DND-41 (cell line): ENCODE measurements around the gene KIF1C.
A peak's percentile ranks its signal among the peaks of the same experiment; 100 is the strongest.

Experiments used
- ATAC-seq: fragments of 200-7000 bp; cut with Tn5 transposase; 3 replicates; pipeline ENCODE4 v1.9.1; 2021; ENCODE audit warnings: low read depth; ENCODE audit not compliant: insufficient read depth
- DNase-seq: peaks from one replicate; pipeline ENCODE4 v3.0.0-alpha.2; 2020
- H2AFZ ChIP-seq: 2 replicates; pipeline ENCODE4 v1.6.0; 2012; ENCODE audit warnings: low read depth, low read length
- H3K27ac ChIP-seq: 2 replicates; pipeline ENCODE4 v1.5.1; 2012; ENCODE audit warnings: low read length, inconsistent platforms
- H3K27me3 ChIP-seq: fragments of 200-600 bp; sonication (generic); 2 replicates; pipeline ENCODE4 v1.6.0; 2012; ENCODE audit warnings: low read length, mild to moderate bottlenecking, inconsistent platforms; ENCODE audit not compliant: insufficient read depth, poor library complexity
- H3K36me3 ChIP-seq: 2 replicates; pipeline ENCODE4 v1.5.1; 2012; ENCODE audit warnings: low read length, inconsistent platforms; ENCODE audit not compliant: insufficient read depth
- H3K4me1 ChIP-seq: 2 replicates; pipeline ENCODE4 v1.5.1; 2012; ENCODE audit warnings: mild to moderate bottlenecking, low read length; ENCODE audit not compliant: insufficient read depth
- H3K4me2 ChIP-seq: 2 replicates; pipeline ENCODE4 v1.6.0; 2012; ENCODE audit warnings: mild to moderate bottlenecking, moderate library complexity, low read length, inconsistent platforms; ENCODE audit not compliant: insufficient read depth
- H3K4me3 ChIP-seq, 2 experiments: fragments of 200-600 bp in 1 of 2; shearing (Covaris generic) in 1 of 2; 2 replicates each; pipeline ENCODE4 v1.5.1; 2012 to 2016; ENCODE audit warnings: inconsistent platforms in 2 of 2, low read length in 2 of 2, mild to moderate bottlenecking in 2 of 2, low read depth in 1 of 2, moderate library complexity in 1 of 2
- H3K79me2 ChIP-seq: 2 replicates; pipeline ENCODE4 v1.6.0; 2012; ENCODE audit warnings: low read length, inconsistent platforms; ENCODE audit not compliant: insufficient read depth
- H3K9ac ChIP-seq: 2 replicates; pipeline ENCODE4 v1.6.0; 2012; ENCODE audit warnings: low read depth, mild to moderate bottlenecking, inconsistent platforms, low read length, moderate library complexity
- H3K9me3 ChIP-seq: 2 replicates; pipeline ENCODE4 v1.5.1; 2012; ENCODE audit warnings: low read length, moderate library complexity, mild to moderate bottlenecking, inconsistent platforms; ENCODE audit not compliant: insufficient read depth, severe bottlenecking
- H4K20me1 ChIP-seq: 2 replicates; pipeline ENCODE4 v1.6.0; 2012; ENCODE audit warnings: low read length; ENCODE audit not compliant: insufficient read depth
- EZH2 ChIP-seq: IDR thresholded peaks from 3 replicates; pipeline ENCODE4 v1.6.1; 2012; ENCODE audit warnings: borderline replicate concordance, low read depth, mild to moderate bottlenecking, moderate library complexity, low read length, inconsistent platforms; ENCODE audit not compliant: severe bottlenecking
- TF ChIP-seq, protein P1 (sequence below): IDR thresholded peaks from 2 replicates; pipeline ENCODE4 v1.5.1; 2012; ENCODE audit warnings: borderline replicate concordance, low read length, moderate library complexity, mild to moderate bottlenecking; ENCODE audit not compliant: poor library complexity, severe bottlenecking; ENCODE audit errors: extremely low read depth

Gene KIF1C

DNA sequence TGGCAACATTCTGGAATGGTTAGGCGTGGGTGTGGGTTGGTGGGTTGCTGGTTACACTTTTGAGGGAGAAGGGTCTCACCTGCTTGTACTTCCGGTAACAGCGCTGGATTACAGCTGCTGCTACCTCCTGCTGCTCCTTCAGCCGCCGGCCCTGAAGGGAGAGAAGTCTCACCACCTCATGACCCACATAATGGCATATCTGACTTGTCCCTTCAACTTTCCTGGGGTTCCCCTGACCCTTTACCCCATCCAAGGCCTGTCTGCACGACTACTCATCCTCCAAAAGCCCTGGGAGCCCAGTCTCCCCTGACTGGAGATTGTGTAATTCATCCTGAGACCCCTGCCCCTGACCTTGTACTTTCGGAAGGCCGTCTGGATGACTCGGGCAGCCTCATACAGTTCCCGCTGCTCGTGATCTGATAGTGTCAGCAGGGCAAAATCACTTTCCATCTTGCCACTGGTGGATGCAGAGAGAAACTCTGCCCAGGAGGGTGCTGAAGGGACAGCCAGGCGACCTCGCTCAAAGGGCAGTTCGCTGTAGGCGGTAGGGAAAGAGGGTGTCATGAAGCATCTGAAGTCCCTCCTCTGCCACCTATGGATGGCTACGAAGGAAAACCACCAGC, 28.1 kb upstream of the KIF1C start:
- Histone ChIP-seq H3K9ac (peak overlapping the region; percentile 87; the same call in 1 of the 2 replicates), H3K9me3 (no peaks in the 10 kb centered on the region), H4K20me1 (peaks cover 4% of the 10 kb centered on the region), H3K27ac (peak overlapping the region; percentile 53; the same call in 1 of the 2 replicates), H3K4me3 (no peak overlapping the region), H3K4me1 (peaks cover 32% of the 10 kb centered on the region), H3K36me3 (peaks cover 58% of the 10 kb centered on the region), H3K4me2 (peak overlapping the region; percentile 99), H2AFZ (no peak overlapping the region), H3K79me2 (peaks cover 35% of the 10 kb centered on the region), H3K27me3 (no peaks in the 10 kb centered on the region)
- TF ChIP-seq, protein P1, sequence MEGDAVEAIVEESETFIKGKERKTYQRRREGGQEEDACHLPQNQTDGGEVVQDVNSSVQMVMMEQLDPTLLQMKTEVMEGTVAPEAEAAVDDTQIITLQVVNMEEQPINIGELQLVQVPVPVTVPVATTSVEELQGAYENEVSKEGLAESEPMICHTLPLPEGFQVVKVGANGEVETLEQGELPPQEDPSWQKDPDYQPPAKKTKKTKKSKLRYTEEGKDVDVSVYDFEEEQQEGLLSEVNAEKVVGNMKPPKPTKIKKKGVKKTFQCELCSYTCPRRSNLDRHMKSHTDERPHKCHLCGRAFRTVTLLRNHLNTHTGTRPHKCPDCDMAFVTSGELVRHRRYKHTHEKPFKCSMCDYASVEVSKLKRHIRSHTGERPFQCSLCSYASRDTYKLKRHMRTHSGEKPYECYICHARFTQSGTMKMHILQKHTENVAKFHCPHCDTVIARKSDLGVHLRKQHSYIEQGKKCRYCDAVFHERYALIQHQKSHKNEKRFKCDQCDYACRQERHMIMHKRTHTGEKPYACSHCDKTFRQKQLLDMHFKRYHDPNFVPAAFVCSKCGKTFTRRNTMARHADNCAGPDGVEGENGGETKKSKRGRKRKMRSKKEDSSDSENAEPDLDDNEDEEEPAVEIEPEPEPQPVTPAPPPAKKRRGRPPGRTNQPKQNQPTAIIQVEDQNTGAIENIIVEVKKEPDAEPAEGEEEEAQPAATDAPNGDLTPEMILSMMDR, result no peak
- no peak for TF ChIP-seq EZH2
- ATAC-seq, result no peak
- DNase-seq, result no peak

DNA sequence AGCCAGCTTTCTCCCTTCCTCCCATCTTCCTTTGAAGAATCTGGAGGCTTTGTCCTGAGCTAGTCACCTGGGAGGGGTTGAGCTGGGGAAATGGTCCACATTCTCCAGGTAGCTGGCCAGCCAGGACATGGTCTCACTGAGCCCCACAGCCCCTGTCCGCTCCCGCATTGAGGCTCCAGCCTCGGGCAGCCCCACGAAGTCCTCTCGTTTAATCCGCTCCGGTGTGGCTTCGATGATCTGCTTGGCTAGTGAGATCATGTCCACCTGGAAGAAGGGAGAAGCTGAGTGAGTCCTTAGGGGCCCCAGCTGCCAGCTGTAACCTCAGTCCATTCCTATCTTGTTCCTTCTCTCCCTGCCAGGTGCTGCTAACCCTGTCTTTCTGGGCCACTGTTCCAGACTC, 27.5 kb upstream of the KIF1C start:
- peaks cover 64% of the 10 kb centered on the region for H3K36me3 ChIP-seq
- no peak overlapping the region for H2AFZ ChIP-seq
- H3K27me3 ChIP-seq, result no peaks in the 10 kb centered on the region
- TF ChIP-seq, protein P1, result no peak
- no peak for TF ChIP-seq EZH2
- H4K20me1 ChIP-seq, result peaks cover 4% of the 10 kb centered on the region
- no peaks in the 10 kb centered on the region for H3K9me3 ChIP-seq
- ATAC-seq (no peak), DNase-seq (no peak)
- H3K79me2 ChIP-seq, result peaks cover 34% of the 10 kb centered on the region
- H3K4me1 ChIP-seq, result peaks cover 32% of the 10 kb centered on the region
- no peak overlapping the region for H3K27ac ChIP-seq
- no peak overlapping the region for H3K9ac ChIP-seq
- no peak overlapping the region for H3K4me3 ChIP-seq
- H3K4me2 ChIP-seq, result no peak overlapping the region

DNA sequence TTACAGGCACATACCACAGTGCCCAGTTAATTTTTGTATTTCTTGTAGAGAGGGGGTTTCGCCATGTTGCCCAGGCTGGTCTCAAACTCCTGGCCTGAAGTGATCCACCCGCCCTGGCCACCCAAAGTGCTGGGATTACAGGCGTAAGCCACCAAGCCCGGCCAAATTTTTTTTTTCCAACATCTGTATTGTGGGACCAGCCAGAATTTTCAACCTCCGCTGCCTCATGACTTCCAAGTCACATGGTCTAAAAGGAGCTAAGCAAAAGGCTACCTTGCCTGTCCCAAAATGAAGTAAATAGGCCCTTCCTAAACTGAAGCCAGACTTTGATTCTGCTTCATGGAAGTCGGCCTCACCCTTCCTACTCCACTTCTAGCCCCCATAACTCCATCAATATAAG, 25.9 kb upstream of the KIF1C start:
- Histone ChIP-seq H3K4me3 (no peak overlapping the region), H3K4me1 (peaks cover 19% of the 10 kb centered on the region), H3K9ac (no peak overlapping the region), H3K27ac (no peak overlapping the region), H3K79me2 (peaks cover 20% of the 10 kb centered on the region), H3K4me2 (no peak overlapping the region), H3K36me3 (peaks cover 69% of the 10 kb centered on the region), H2AFZ (no peak overlapping the region), H4K20me1 (peaks cover 4% of the 10 kb centered on the region), H3K27me3 (no peaks in the 10 kb centered on the region), H3K9me3 (no peaks in the 10 kb centered on the region)
- ATAC-seq (no peak), DNase-seq (no peak)
- TF ChIP-seq EZH2, result no peak
- TF ChIP-seq, protein P1, result no peak

DNA sequence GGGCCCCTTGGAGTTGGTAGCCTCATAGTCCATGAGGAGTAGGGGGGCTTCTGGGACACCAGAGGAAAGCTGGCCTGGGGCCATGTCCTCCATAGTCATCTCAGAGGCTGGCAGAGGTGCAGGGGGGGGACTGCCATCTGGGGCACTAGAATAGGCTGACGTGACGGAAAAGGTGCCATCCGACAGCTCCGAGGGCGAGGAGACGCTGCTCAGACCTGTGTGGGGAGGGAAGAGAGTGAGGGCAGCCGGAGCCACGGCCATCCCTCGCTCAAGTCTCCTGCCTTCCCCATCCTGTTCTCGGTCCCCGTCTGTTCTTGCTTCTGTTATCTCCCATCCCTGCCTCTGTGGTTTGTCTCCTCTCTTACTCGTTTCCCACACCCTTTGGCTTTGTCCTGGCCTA, 25.4 kb upstream of the KIF1C start:
- H3K4me1 ChIP-seq, result peaks cover 19% of the 10 kb centered on the region
- no peak overlapping the region for H3K9ac ChIP-seq
- H3K36me3 ChIP-seq, result peaks cover 74% of the 10 kb centered on the region
- H3K4me3 ChIP-seq, result no peak overlapping the region
- H2AFZ ChIP-seq, result no peak overlapping the region
- H3K27ac ChIP-seq, result no peak overlapping the region
- H3K4me2 ChIP-seq, result no peak overlapping the region
- no peak for ATAC-seq
- no peak for DNase-seq
- H4K20me1 ChIP-seq, result peaks cover 4% of the 10 kb centered on the region
- no peak for TF ChIP-seq EZH2
- TF ChIP-seq, protein P1, result no peak
- peaks cover 19% of the 10 kb centered on the region for H3K79me2 ChIP-seq
- no peaks in the 10 kb centered on the region for H3K9me3 ChIP-seq
- no peaks in the 10 kb centered on the region for H3K27me3 ChIP-seq
